HG03520 (cell line): ENCODE data around the gene RAMP3.
A peak's percentile ranks its signal among the peaks of the same experiment; 100 is the strongest.
"Not testable (repeated sequence)": the region's sequence is repeated elsewhere in the genome, so short reads cannot be mapped to it uniquely, and the experiment has no call there.

Source experiments
- ATAC-seq: cut with Tn5 transposase; IDR thresholded peaks from one replicate; pipeline ENCODE4 v1.9.1; 2021; ENCODE audit warnings: mild to moderate bottlenecking, moderate library complexity; ENCODE audit not compliant: unreplicated experiment

The RAMP3 gene

GRCh38 chr7:45157653-45158401 lies at the start of gene RAMP3:
Gene RAMP3 (plus strand): TSS chr7:45157791. CDS start chr7:45157829, 38 bp downstream.
- ATAC-seq: no peak

DNA sequence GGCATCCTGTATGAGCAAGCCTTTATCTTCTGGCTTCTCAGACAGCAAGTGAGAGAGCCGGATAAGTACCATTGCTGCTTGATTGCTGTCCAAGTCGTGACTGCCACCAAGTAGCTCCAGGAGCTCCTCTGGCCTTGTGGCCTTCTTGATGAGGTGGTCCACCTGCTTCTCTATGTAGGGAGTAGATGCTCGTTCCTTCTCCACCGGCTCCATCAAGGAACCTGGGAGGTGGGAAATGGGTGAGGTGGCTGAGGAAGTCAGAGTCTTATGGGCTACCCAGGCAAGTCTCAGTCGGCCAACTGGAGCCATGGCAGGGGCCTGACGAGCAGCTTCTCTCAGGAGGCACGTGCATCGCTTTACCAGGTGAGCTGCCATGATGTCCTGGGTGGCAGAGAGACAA lies 48.7 kb upstream of the RAMP3 start:
- no peak for ATAC-seq

DNA sequence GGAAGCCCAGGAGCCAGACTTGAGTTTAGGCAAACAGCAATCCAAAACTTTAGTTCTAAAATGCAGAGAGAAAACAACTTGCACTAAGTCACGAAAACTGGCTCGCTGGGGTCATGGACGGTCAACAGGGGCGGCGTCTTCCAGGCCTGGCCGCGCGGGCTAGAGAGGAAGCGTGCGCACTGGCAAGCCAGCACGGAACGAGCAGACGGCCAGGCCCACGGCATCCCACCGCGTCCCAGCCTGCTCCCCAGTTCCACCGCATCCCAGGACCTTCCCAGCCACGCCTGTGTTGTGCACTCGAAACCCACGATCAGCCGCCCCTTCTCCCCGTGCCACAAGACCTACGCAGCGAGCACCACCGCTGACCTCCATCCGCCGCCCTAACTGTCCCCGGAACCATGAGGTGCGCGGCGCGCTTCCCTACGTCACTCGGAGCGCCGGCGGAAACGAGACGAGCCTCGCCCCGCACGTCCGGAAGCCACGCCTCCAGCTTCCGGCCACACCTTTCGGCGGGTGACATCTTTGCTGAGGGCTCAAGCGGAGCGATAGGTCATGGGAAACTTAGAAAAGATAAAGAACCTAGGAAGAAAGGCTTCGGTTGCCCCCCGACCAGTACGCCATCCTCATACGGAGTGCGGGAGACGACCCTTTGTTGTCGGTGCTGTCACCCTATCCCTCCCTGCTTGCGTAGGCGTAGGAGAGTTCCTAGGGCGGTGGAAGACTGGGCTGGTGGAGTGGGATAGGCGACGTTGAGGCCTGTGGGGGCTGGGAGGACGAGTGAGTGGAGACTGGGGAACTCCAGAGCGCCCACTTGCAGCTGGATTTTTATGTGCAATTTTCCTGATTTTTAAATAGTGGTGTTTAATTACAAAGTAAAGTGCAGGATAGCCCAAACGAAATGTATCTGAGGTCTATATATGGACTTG lies 46.0 kb upstream of the RAMP3 start, which contains the start of gene TBRG4:
Gene TBRG4, minus strand, starts transcription at position 400 of the 926 bp plus-strand sequence. CDS start 2,460 bp downstream, outside the sequence.
- ATAC-seq: peak; percentile 91

DNA sequence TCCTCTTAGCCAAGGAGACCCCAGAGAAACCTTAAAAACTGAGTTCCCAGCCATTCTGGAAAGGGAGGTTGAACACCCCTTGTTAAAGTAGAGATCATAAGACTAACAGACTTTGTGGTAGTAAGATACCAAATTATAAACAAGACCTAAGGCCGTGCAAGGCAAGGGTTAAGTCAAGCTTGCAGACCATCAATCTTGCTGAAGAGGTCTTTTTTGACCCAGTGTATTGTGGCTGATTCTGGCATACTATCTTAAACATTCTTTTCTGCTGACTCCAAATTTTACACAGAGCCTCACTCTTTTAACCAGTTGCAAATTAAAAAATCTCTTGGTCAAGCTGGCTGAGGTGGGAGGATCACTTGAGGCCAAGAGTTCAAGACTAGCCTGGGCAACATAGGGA lies 44.9 kb upstream of the RAMP3 start:
- no peak for ATAC-seq

DNA sequence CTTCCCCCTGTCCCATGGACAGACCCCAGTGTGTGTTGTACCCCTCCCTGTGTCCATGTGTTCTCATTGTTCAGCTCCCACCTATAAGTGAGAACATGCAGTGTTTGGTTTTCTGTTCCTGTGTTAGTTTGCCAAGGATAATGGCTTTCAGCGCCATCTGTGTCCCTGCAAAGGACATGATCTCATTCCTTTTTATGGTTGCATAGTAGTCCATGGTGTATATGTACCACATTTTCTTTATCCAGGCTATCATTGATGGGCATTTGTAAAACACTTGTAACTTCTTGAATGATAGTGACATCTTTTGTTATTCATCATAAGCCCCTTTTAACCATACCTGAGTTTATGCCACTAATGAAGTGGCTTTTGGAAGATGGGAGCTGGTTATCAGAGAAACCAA lies 43.3 kb upstream of the RAMP3 start:
- not testable (repeated sequence) for ATAC-seq

DNA sequence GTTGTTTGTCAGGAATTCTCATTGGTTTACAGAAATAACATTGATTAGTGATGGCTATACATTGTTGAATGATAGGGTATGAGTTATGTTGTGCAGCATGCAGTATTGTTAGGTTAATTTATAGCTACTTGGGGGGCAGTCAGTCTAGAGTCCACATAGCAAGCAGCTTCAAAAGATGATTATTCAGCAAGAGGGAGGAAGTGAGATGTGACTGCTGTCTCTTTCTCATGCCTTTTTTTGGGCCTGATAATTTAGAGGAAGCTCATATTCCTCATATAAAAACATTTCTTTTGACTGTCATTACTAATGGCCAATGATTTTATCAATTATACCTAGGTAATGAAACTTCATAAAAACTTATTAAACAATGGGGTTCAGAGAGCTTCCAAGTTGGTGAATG lies 42.7 kb upstream of the RAMP3 start:
- no peak for ATAC-seq

- ATAC-seq: no peak
Measured at GRCh38 chr7:45116048-45116447, 41.5 kb upstream of the RAMP3 start.

DNA sequence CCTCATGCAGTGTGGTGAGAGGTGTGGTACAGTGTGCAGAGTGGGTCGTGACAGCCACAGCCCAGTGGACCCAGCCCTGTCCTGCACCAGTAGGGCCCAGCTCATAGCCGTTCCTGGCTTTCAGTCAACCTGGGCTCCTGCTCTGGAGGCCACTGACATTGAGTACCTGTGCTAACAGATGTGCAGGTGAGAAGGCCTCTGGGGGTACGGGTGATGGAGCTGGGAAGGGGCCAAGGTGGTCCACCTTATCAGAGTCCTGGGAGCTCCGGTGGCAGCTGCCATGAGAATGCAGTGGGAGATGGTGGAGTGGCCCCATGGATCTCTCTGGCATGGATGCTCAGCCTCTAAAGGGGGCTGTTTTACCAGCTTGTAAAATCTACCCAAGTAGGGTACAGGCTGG lies 40.0 kb upstream of the RAMP3 start:
- no peak for ATAC-seq

- ATAC-seq: no peak
Measured at GRCh38 chr7:45118292-45118691, 39.3 kb upstream of the RAMP3 start.

DNA sequence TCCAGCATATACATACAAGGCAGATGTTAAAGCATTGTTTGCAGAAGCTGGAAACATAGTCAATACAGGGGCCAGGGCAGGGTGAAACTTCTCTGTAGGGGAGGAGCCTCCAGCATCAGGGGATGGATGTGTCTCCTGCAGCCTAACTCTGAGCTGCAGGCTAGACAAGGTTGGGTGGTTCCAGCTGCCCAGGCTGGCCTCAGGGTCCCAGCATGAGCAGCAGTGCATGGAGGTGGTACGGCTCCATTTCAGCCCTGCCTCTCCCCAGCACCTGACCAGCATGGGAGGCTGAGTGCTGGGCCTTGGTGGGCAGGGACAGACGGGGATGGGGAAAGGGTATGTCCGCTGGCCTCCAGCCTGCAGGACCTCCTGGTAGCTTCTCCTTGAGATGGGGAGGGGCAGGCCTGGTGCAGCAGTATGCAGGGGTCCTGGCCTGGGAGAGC lies 38.7 kb upstream of the RAMP3 start:
- no peak for ATAC-seq

DNA sequence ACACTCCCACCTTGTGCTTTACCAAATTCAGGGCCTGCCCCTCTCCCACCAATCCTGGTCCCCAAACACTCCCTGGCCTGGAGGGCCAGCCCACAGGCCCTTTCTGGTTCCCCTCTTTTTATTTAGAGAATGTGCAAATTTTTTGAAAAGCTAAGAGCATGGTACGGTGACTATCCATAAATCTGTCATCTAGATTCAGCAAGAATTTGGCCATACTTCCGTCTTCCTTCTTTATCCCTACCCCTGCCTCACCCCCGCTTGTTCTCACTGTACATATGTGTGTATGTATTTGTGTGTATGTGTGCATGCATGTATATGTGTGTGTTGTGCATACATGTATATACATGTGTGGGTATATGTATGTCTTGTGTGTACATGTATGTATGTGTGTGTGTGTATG lies 38.0 kb upstream of the RAMP3 start:
- no peak for ATAC-seq

GRCh38 chr7:45122975-45123860 lies 34.4 kb upstream of the RAMP3 start:
- ATAC-seq: no peak

DNA sequence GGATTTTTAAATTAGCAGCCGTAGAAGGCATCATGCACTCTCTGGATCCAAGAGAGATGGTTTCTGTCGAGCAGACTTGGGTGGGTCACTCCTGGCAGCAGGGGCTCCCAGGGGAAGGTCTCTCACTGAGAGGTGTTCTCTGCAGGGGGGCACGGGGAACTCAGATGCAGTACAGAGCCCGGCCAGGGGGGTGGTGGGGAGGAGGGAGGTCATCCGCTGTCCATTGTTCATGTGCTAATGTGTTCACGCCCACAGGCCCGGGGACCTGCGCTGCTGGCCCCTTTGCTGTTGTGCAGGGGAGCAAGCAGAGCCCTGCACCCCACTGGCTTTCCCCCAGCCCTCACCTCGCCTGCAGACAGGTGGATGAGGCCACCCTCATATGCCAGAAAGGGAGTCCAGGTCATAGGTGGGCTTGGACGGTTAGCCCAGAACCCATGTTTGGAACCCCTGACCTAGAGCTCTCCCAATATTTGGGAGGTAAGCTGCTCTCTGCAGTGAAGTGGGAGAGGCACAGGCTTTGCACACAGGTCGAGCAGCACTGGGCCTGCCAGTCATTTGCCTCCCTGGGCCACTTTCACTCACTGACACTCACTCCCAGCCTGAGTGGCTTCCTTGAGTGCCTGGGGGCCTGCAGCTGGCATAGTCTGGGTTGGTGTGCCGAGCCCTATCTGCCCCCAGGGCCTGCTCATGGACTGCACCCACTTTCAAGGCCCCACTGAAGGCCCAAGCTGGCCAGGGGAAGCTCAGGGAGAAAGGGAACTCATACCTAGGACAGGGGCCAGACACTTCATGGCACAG lies 33.5 kb upstream of the RAMP3 start:
- ATAC-seq: no peak

- ATAC-seq: no peak
Measured at GRCh38 chr7:45125193-45125904, 32.2 kb upstream of the RAMP3 start.

DNA sequence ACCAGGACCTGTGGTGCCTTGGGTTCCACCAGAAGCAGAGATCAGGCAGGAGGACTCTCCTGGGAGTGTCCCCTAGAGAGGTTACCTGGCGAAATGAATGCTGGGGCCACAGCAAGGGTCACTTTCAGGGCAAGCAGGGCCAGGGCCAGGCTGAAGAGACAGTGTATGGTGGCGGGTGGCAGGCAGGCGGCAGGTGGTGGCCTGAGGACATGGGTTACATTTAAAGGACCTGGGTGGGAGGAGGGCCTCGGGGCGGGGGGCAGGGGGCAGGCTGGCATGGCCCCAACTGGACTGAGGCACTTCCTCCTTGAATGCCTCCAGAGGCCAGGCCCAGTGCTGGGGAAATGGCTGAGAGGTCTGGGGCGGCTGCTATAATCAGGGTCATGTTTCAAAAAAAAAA lies 31.4 kb upstream of the RAMP3 start:
- ATAC-seq: no peak

DNA sequence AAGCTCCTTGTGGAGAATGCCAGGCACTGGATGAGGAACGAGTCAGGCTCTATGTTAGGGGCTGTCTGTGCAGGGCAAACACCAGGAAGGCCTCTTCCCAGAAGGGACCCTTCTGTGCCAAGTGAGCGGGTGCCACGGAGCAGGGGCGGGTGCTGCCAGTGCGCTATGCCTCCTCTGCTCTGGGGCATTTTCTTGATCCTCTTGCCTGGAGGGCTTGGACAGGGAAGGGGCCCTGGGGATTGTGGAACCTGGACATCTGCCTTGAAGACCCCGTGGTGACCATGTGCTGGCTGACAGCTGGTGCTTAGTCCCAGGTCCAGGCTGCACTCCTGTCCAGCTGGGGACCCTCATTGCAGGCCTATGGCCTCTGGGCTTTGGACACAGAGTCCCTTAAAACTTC lies 30.7 kb upstream of the RAMP3 start:
- ATAC-seq: no peak

DNA sequence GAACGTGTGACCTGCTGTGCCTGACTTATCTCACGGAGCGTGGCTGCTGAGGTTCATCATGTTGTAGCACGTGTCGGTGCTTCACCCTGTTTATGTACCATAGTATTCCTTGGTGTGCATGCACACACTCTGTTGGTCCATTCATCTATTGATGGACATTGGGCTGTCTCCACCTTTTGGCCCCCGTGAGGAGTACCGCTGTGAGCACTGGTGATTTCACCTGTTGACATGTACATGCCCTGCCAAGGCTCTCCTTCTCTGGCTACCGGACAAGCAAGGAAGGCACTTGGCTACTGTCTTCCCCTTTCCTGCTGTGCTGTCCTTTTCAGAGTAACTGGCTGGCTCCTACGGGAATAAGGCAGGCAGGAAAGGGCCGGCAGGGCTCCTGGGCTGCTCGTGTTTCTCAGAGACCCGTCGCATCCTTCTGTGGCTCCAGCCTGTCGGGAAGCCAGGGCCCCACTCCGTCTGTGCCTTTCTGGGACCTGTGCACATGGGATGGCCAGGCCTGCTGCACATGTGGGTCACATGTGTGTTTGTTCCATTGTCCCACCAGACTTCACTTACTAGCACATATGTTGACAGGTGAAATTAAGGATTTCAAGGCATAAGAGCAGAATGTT lies 28.3 kb upstream of the RAMP3 start:
- ATAC-seq: no peak

DNA sequence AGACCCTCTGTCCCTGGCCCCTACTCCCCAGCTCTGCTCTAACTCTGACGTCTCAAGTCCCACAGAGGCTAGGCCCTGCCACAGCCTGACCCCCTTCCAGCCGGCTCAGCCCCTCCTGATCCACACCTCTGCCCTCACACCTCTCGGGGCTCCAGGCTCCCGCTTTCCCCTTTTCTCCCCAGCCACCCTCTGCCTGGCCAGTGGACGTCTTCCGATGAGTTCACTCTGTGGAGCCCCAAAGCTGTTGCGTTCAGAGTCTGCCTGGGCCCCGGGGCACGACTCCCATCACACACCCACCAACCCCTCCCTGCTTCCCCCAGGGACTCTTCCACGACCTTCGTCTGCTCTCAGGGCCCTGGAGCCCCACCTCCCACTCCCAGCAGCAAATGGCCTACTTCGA lies 27.7 kb upstream of the RAMP3 start:
- ATAC-seq: no peak

DNA sequence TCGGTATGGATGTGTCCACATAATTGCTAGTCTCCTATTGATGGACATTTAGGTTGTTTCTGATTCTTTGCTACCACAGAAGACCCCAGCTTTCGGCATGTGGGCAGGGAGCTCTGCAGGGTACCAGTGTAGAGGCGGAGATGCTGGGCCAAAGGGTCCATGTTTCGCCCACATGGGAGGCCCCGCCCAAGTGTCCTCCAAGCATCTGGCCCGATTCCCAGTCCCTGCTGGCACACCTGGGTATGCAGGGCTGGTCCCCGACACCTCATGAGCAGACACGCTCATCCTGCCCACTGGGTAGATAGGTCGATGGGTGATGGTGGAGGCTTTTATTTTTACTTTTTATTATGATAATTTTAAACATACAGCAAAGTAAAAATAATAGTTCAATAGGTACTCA lies 26.7 kb upstream of the RAMP3 start:
- no peak for ATAC-seq
